Ectodermal cell (in vitro differentiated cells): ENCODE measurements around the gene ARIH1.

ENCODE experiments used
- H3K27ac ChIP-seq: 2 replicates; pipeline ENCODE4 v1.7.0; 2013; ENCODE audit warnings: mild to moderate bottlenecking, low read depth, low read length; ENCODE audit not compliant: insufficient read depth, poor library complexity, severe bottlenecking
- H3K27me3 ChIP-seq: 2 replicates; pipeline ENCODE4 v1.7.0; 2013; ENCODE audit warnings: mild to moderate bottlenecking, low read length; ENCODE audit not compliant: insufficient read depth, control insufficient read depth, poor library complexity, severe bottlenecking
- H3K36me3 ChIP-seq: one replicate; pipeline ENCODE4 v1.7.0; 2013; ENCODE audit warnings: low read length; ENCODE audit not compliant: control insufficient read depth, insufficient read depth
- H3K4me1 ChIP-seq: one replicate; pipeline ENCODE4 v1.7.0; 2013; ENCODE audit warnings: low read length; ENCODE audit not compliant: control insufficient read depth, insufficient read depth
- H3K4me3 ChIP-seq: 2 replicates; pipeline ENCODE4 v1.7.0; 2013; ENCODE audit warnings: low read depth, low read length, control low read depth; ENCODE audit not compliant: insufficient read depth
- H3K9me3 ChIP-seq: 2 replicates; pipeline ENCODE4 v1.7.0; 2013; ENCODE audit warnings: mild to moderate bottlenecking, low read length, moderate library complexity; ENCODE audit not compliant: control insufficient read depth
- WGBS, 2 experiments: methylation state at CpG; one replicate each; pipeline ENCODE4 v1.1.7; 2013; ENCODE audit warnings: missing lambda C conversion rate in 2 of 2; 5-methylcytosine and 5-hydroxymethylcytosine counted together

The ARIH1 gene

GRCh38 chr15:72502220-72502809 is 28.2 kb downstream of the ARIH1 start:
- no peak overlapping the region for H3K27ac ChIP-seq
- WGBS, 2 experiments, result 89% methylated on average over 5 of the region's 5 CpGs
- H3K9me3 ChIP-seq, result no peaks in the 10 kb centered on the region
- H3K4me3 ChIP-seq, result no peak overlapping the region
- no peaks in the 10 kb centered on the region for H3K36me3 ChIP-seq
- H3K27me3 ChIP-seq, result no peaks in the 10 kb centered on the region
- H3K4me1 ChIP-seq, result no peaks in the 10 kb centered on the region

- Histone ChIP-seq H3K9me3 (no peaks in the 10 kb centered on the region), H3K36me3 (no peaks in the 10 kb centered on the region), H3K27ac (no peak overlapping the region), H3K27me3 (no peaks in the 10 kb centered on the region), H3K4me1 (no peaks in the 10 kb centered on the region), H3K4me3 (no peak overlapping the region)
- 95 to 100% methylated on average over 1 of the region's 1 CpG for WGBS, 2 experiments
These were observed 29.0 kb downstream of the ARIH1 start for GRCh38 chr15:72503147-72503546.

- H3K4me3 ChIP-seq, result no peak overlapping the region
- no peaks in the 10 kb centered on the region for H3K9me3 ChIP-seq
- no peaks in the 10 kb centered on the region for H3K36me3 ChIP-seq
- H3K27ac ChIP-seq, result no peak overlapping the region
- no peaks in the 10 kb centered on the region for H3K4me1 ChIP-seq
- H3K27me3 ChIP-seq, result no peaks in the 10 kb centered on the region
- WGBS, 2 experiments, result 100% methylated on average over 1 of the region's 1 CpG; no CpG with 5 or more reads in 1 of the 2 experiments
These were observed 33.4 kb downstream of the ARIH1 start for GRCh38 chr15:72507402-72508092.

GRCh38 chr15:72509484-72509883 is 35.4 kb downstream of the ARIH1 start:
- Histone ChIP-seq H3K4me1 (no peaks in the 10 kb centered on the region), H3K9me3 (no peaks in the 10 kb centered on the region), H3K27ac (no peak overlapping the region), H3K27me3 (no peaks in the 10 kb centered on the region), H3K4me3 (no peak overlapping the region), H3K36me3 (no peaks in the 10 kb centered on the region)
- 91 to 94% methylated on average over 4 of the region's 4 CpGs for WGBS, 2 experiments

- Histone ChIP-seq H3K4me3 (no peak overlapping the region), H3K36me3 (no peaks in the 10 kb centered on the region), H3K27me3 (no peaks in the 10 kb centered on the region), H3K4me1 (no peaks in the 10 kb centered on the region), H3K9me3 (no peaks in the 10 kb centered on the region), H3K27ac (no peak overlapping the region)
- 97 to 100% methylated on average over 3 to 4 of the region's 4 CpGs for WGBS, 2 experiments
These were observed 37.4 kb downstream of the ARIH1 start for GRCh38 chr15:72511536-72511935.

GRCh38 chr15:72515591-72516389 is 41.7 kb downstream of the ARIH1 start:
- no peaks in the 10 kb centered on the region for H3K4me1 ChIP-seq
- H3K27ac ChIP-seq, result no peak overlapping the region
- H3K27me3 ChIP-seq, result no peaks in the 10 kb centered on the region
- H3K36me3 ChIP-seq, result no peaks in the 10 kb centered on the region
- no peak overlapping the region for H3K4me3 ChIP-seq
- no peaks in the 10 kb centered on the region for H3K9me3 ChIP-seq

- Histone ChIP-seq H3K27me3 (no peaks in the 10 kb centered on the region), H3K9me3 (no peaks in the 10 kb centered on the region), H3K27ac (no peak overlapping the region), H3K4me1 (no peaks in the 10 kb centered on the region), H3K4me3 (no peak overlapping the region), H3K36me3 (no peaks in the 10 kb centered on the region)
- 93 to 100% methylated on average over 1 to 2 of the region's 2 CpGs for WGBS, 2 experiments
These were observed 42.6 kb downstream of the ARIH1 start for GRCh38 chr15:72516777-72517176.

GRCh38 chr15:72521682-72522081 is 47.6 kb downstream of the ARIH1 start:
- Histone ChIP-seq H3K9me3 (no peaks in the 10 kb centered on the region), H3K4me3 (no peak overlapping the region), H3K27me3 (no peaks in the 10 kb centered on the region), H3K36me3 (no peaks in the 10 kb centered on the region), H3K4me1 (no peaks in the 10 kb centered on the region), H3K27ac (no peak overlapping the region)
- WGBS, 2 experiments, result 100% methylated on average over 1 of the region's 1 CpG; no CpG with 5 or more reads in 1 of the 2 experiments

- 94 to 96% methylated on average over 4 of the region's 5 CpGs for WGBS, 2 experiments
- Histone ChIP-seq H3K27me3 (no peaks in the 10 kb centered on the region), H3K4me1 (no peaks in the 10 kb centered on the region), H3K9me3 (no peaks in the 10 kb centered on the region), H3K36me3 (no peaks in the 10 kb centered on the region), H3K4me3 (no peak overlapping the region), H3K27ac (no peak overlapping the region)
These were observed 59.0 kb downstream of the ARIH1 start for GRCh38 chr15:72532991-72533601.

GRCh38 chr15:72534523-72534922 is 60.4 kb downstream of the ARIH1 start:
- 93 to 96% methylated on average over 3 of the region's 3 CpGs for WGBS, 2 experiments
- no peaks in the 10 kb centered on the region for H3K27me3 ChIP-seq
- no peaks in the 10 kb centered on the region for H3K36me3 ChIP-seq
- H3K4me3 ChIP-seq, result no peak overlapping the region
- no peak overlapping the region for H3K27ac ChIP-seq
- H3K4me1 ChIP-seq, result no peaks in the 10 kb centered on the region
- H3K9me3 ChIP-seq, result no peaks in the 10 kb centered on the region
